GM23338 (cell line): Measurements from ENCODE around the gene PTPRS. TPM values are rescaled to one million over a fixed set of nuclear protein-coding genes. Genes with fewer than 3 reads are reported as not detected.

Experiments used
- ATAC-seq: fragments of 200-7000 bp; cut with Tn5 transposase; 3 replicates; pipeline ENCODE4 v1.9.1; 2020
- DNase-seq: peaks from one replicate; pipeline ENCODE4 v3.0.0-alpha.2; 2015; ENCODE audit warnings: low spot score
- H2AFZ ChIP-seq: fragments of 200-600 bp; sonication (generic); 2 replicates; pipeline ENCODE4 v1.8.0; 2016; ENCODE audit warnings: antibody characterized with exemption, mild to moderate bottlenecking, moderate library complexity
- H3F3A ChIP-seq: fragments of 200-600 bp; sonication (generic); replicated peaks from 2 replicates; pipeline ENCODE4 v1.8.0; 2017; ENCODE audit warnings: antibody characterized with exemption, mixed run types, low read depth
- H3K27ac ChIP-seq: fragments of 200-600 bp; sonication (generic); 2 replicates; pipeline ENCODE4 v1.6.1; 2016; ENCODE audit warnings: low read depth
- H3K27me3 ChIP-seq: fragments of 200-600 bp; sonication (generic); 2 replicates; pipeline ENCODE4 v1.8.0; 2016; ENCODE audit warnings: mild to moderate bottlenecking, mixed run types, moderate library complexity; ENCODE audit not compliant: insufficient read depth
- H3K36me3 ChIP-seq: fragments of 200-600 bp; sonication (generic); 2 replicates; pipeline ENCODE4 v1.8.0; 2016; ENCODE audit warnings: mild to moderate bottlenecking; ENCODE audit not compliant: insufficient read depth
- H3K4me1 ChIP-seq: fragments of 200-600 bp; sonication (generic); 2 replicates; pipeline ENCODE4 v1.8.0; 2016; ENCODE audit warnings: mild to moderate bottlenecking, moderate library complexity; ENCODE audit not compliant: insufficient read depth
- H3K4me2 ChIP-seq: fragments of 200-600 bp; sonication (generic); 2 replicates; pipeline ENCODE4 v1.7.1; 2017; ENCODE audit warnings: mixed run types
- H3K4me3 ChIP-seq: fragments of 200-600 bp; sonication (generic); 2 replicates; pipeline ENCODE4 v1.6.1; 2016; ENCODE audit warnings: mixed run types
- H3K79me2 ChIP-seq: fragments of 200-600 bp; sonication (generic); replicated peaks from 2 replicates; pipeline ENCODE4 v1.8.0; 2017; ENCODE audit warnings: mild to moderate bottlenecking; ENCODE audit not compliant: insufficient read depth
- H3K9me2 ChIP-seq: fragments of 200-600 bp; sonication (generic); 2 replicates; pipeline ENCODE4 v1.8.0; 2017; ENCODE audit not compliant: insufficient read depth
- H4K20me1 ChIP-seq: fragments of 200-600 bp; sonication (generic); replicated peaks from 2 replicates; pipeline ENCODE4 v1.8.0; 2017; ENCODE audit warnings: mild to moderate bottlenecking; ENCODE audit not compliant: insufficient read depth
- H3K27ac Mint-ChIP-seq: 2 replicates; pipeline ENCODE4 v1.8.0; 2020; ENCODE audit warnings: inconsistent platforms, mild to moderate bottlenecking, moderate library complexity, mixed read lengths
- H3K27me3 Mint-ChIP-seq: 3 replicates; pipeline ENCODE4 v1.8.0; 2022; ENCODE audit warnings: low read depth, mild to moderate bottlenecking, moderate library complexity, mixed read lengths, inconsistent platforms; ENCODE audit not compliant: insufficient read depth, poor library complexity
- H3K36me3 Mint-ChIP-seq: 3 replicates; pipeline ENCODE4 v1.8.0; 2021; ENCODE audit warnings: low read depth, mild to moderate bottlenecking, inconsistent platforms, moderate library complexity, mixed read lengths
- H3K4me1 Mint-ChIP-seq: 3 replicates; pipeline ENCODE4 v1.8.0; 2020; ENCODE audit warnings: mild to moderate bottlenecking, inconsistent platforms, mixed read lengths
- H3K4me3 Mint-ChIP-seq: 3 replicates; pipeline ENCODE4 v1.8.0; 2021; ENCODE audit warnings: moderate library complexity, mild to moderate bottlenecking, inconsistent platforms, mixed read lengths
- H3K9me3 Mint-ChIP-seq: 3 replicates; pipeline ENCODE4 v1.8.0; 2020; ENCODE audit warnings: moderate library complexity, mild to moderate bottlenecking, inconsistent platforms, mixed read lengths
- EZH2 ChIP-seq: fragments of 200-600 bp; sonication (generic); IDR thresholded peaks from one replicate; pipeline ENCODE4 v1.8.0; 2017; ENCODE audit warnings: antibody characterized with exemption, mild to moderate bottlenecking, low read depth; ENCODE audit not compliant: unreplicated experiment
- JUNB ChIP-seq: IDR thresholded peaks from one replicate; pipeline ENCODE4 v1.6.1; 2016; ENCODE audit warnings: antibody characterized with exemption; ENCODE audit not compliant: unreplicated experiment
- NANOG ChIP-seq: IDR thresholded peaks from 2 replicates; pipeline ENCODE4 v1.6.1; 2016; ENCODE audit warnings: antibody characterized with exemption, borderline replicate concordance
- POLR2AphosphoS5 ChIP-seq: IDR thresholded peaks from 2 replicates; pipeline ENCODE4 v1.6.1; 2016; ENCODE audit warnings: antibody characterized with exemption, low read depth
- STAT1 ChIP-seq: IDR thresholded peaks from one replicate; pipeline ENCODE4 v1.6.1; 2016; ENCODE audit warnings: antibody characterized with exemption; ENCODE audit not compliant: unreplicated experiment
- ZNF114 ChIP-seq: fragments of 250-450 bp; sonication (Bioruptor Pico); IDR thresholded peaks from 2 replicates; pipeline ENCODE4 v1.5.0; 2020; ENCODE audit warnings: mild to moderate bottlenecking, moderate library complexity
- ZNF331 ChIP-seq: fragments of 250-450 bp; sonication (Bioruptor Pico); IDR thresholded peaks from 2 replicates; pipeline ENCODE4 v1.5.0; 2020; ENCODE audit warnings: low read depth, mild to moderate bottlenecking, moderate library complexity
- polyA plus RNA-seq: library from polyadenylated mRNA; unstranded; fragments of >200 nt; fragmentation: Nextera tagmentation; extraction: Ambion mirVana; gene quantifications from 2 replicates; pipeline ENCODE4 v1.2.1, GENCODE V29; 2016
- total RNA-seq: library from RNA; depleted of rRNA; stranded (reverse); fragments of >200 nt; shearing (Covaris generic); gene quantifications from 2 replicates; pipeline ENCODE4 v1.2.3, GENCODE V29; 2014
- TF ChIP-seq, protein P1 (sequence below): IDR thresholded peaks from 2 replicates; pipeline ENCODE4 v1.6.1; 2016; ENCODE audit warnings: antibody characterized with exemption
- TF ChIP-seq, protein P2 (sequence below), 2 experiments: fragments of 200-600 bp in 1 of 2; sonication (generic) in 1 of 2; conservative IDR thresholded peaks; 2 replicates each; pipeline versions ENCODE4 v1.5.1 to v1.6.1; 2016 to 2017; ENCODE audit warnings: antibody characterized with exemption in 2 of 2, low read depth in 2 of 2, mild to moderate bottlenecking in 2 of 2, moderate library complexity in 1 of 2
- TF ChIP-seq, protein P3 (sequence below): IDR thresholded peaks from one replicate; pipeline ENCODE4 v1.6.1; 2018; ENCODE audit warnings: antibody characterized with exemption; ENCODE audit not compliant: unreplicated experiment
- TF ChIP-seq, protein P4 (sequence below): fragments of 250-450 bp; sonication (Bioruptor Pico); IDR thresholded peaks from 2 replicates; pipeline ENCODE4 v1.5.0; 2020; ENCODE audit warnings: mild to moderate bottlenecking, moderate library complexity

PTPRS gene
- total and polyA plus RNA-seq, 2 experiments from 2014 or later: 20.7 to 290 TPM

DNA sequence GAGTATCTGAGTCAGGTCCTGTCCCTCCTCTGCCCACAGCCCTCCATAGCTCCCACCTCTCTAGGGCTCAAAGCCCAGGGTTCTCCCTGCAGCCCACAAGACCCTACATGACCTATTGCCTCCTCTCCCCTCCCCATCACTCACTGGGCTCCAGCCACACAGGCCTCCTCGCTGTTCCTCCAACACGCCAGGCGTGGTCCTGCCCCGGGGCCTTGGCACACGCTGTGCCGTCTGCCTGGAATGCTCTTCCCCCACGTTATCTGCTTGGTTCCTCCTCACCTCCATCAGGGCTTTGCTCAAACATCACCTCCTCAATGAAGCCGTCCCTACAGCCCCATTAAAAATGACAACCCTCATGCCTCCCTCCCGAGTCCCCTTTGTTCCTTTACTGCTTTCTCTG is 21.1 kb downstream of the PTPRS start:
- no peak overlapping the region for H2AFZ ChIP-seq
- ATAC-seq (no peak), DNase-seq (no peak)
- no peak overlapping the region for H3K27ac ChIP-seq
- H3K4me3 Mint-ChIP-seq: no peak overlapping the region
- H3K4me2 ChIP-seq: no peak overlapping the region
- H4K20me1 ChIP-seq: peaks cover 48% of the 10 kb centered on the region
- no peaks in the 10 kb centered on the region for H3K9me2 ChIP-seq
- no peaks in the 10 kb centered on the region for H3K36me3 ChIP-seq
- no peaks in the 10 kb centered on the region for H3K27me3 ChIP-seq
- peaks cover 20% of the 10 kb centered on the region for H3K36me3 Mint-ChIP-seq
- H3F3A ChIP-seq: no peaks in the 10 kb centered on the region
- H3K79me2 ChIP-seq: peaks cover 94% of the 10 kb centered on the region
- no peaks in the 10 kb centered on the region for H3K9me3 Mint-ChIP-seq
- H3K27ac Mint-ChIP-seq: no peak overlapping the region
- H3K4me1 ChIP-seq: no peaks in the 10 kb centered on the region
- no peak overlapping the region for H3K4me3 ChIP-seq
- TF ChIP-seq STAT1 (no peak), ZNF114 (CRISPR knock-in tag) (no peak), NANOG (no peak), EZH2 (no peak), POLR2AphosphoS5 (no peak), ZNF331 (no peak), JUNB (no peak)
- TF ChIP-seq, protein P1, sequence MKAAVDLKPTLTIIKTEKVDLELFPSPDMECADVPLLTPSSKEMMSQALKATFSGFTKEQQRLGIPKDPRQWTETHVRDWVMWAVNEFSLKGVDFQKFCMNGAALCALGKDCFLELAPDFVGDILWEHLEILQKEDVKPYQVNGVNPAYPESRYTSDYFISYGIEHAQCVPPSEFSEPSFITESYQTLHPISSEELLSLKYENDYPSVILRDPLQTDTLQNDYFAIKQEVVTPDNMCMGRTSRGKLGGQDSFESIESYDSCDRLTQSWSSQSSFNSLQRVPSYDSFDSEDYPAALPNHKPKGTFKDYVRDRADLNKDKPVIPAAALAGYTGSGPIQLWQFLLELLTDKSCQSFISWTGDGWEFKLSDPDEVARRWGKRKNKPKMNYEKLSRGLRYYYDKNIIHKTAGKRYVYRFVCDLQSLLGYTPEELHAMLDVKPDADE: no peak
- TF ChIP-seq, protein P2, sequence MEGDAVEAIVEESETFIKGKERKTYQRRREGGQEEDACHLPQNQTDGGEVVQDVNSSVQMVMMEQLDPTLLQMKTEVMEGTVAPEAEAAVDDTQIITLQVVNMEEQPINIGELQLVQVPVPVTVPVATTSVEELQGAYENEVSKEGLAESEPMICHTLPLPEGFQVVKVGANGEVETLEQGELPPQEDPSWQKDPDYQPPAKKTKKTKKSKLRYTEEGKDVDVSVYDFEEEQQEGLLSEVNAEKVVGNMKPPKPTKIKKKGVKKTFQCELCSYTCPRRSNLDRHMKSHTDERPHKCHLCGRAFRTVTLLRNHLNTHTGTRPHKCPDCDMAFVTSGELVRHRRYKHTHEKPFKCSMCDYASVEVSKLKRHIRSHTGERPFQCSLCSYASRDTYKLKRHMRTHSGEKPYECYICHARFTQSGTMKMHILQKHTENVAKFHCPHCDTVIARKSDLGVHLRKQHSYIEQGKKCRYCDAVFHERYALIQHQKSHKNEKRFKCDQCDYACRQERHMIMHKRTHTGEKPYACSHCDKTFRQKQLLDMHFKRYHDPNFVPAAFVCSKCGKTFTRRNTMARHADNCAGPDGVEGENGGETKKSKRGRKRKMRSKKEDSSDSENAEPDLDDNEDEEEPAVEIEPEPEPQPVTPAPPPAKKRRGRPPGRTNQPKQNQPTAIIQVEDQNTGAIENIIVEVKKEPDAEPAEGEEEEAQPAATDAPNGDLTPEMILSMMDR (conservative IDR thresholded peaks at IDR 0.05; ENCODE audit: low read depth in 2 of 2): no peak
- TF ChIP-seq, protein P3, sequence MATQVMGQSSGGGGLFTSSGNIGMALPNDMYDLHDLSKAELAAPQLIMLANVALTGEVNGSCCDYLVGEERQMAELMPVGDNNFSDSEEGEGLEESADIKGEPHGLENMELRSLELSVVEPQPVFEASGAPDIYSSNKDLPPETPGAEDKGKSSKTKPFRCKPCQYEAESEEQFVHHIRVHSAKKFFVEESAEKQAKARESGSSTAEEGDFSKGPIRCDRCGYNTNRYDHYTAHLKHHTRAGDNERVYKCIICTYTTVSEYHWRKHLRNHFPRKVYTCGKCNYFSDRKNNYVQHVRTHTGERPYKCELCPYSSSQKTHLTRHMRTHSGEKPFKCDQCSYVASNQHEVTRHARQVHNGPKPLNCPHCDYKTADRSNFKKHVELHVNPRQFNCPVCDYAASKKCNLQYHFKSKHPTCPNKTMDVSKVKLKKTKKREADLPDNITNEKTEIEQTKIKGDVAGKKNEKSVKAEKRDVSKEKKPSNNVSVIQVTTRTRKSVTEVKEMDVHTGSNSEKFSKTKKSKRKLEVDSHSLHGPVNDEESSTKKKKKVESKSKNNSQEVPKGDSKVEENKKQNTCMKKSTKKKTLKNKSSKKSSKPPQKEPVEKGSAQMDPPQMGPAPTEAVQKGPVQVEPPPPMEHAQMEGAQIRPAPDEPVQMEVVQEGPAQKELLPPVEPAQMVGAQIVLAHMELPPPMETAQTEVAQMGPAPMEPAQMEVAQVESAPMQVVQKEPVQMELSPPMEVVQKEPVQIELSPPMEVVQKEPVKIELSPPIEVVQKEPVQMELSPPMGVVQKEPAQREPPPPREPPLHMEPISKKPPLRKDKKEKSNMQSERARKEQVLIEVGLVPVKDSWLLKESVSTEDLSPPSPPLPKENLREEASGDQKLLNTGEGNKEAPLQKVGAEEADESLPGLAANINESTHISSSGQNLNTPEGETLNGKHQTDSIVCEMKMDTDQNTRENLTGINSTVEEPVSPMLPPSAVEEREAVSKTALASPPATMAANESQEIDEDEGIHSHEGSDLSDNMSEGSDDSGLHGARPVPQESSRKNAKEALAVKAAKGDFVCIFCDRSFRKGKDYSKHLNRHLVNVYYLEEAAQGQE: no peak
- TF ChIP-seq, protein P4, sequence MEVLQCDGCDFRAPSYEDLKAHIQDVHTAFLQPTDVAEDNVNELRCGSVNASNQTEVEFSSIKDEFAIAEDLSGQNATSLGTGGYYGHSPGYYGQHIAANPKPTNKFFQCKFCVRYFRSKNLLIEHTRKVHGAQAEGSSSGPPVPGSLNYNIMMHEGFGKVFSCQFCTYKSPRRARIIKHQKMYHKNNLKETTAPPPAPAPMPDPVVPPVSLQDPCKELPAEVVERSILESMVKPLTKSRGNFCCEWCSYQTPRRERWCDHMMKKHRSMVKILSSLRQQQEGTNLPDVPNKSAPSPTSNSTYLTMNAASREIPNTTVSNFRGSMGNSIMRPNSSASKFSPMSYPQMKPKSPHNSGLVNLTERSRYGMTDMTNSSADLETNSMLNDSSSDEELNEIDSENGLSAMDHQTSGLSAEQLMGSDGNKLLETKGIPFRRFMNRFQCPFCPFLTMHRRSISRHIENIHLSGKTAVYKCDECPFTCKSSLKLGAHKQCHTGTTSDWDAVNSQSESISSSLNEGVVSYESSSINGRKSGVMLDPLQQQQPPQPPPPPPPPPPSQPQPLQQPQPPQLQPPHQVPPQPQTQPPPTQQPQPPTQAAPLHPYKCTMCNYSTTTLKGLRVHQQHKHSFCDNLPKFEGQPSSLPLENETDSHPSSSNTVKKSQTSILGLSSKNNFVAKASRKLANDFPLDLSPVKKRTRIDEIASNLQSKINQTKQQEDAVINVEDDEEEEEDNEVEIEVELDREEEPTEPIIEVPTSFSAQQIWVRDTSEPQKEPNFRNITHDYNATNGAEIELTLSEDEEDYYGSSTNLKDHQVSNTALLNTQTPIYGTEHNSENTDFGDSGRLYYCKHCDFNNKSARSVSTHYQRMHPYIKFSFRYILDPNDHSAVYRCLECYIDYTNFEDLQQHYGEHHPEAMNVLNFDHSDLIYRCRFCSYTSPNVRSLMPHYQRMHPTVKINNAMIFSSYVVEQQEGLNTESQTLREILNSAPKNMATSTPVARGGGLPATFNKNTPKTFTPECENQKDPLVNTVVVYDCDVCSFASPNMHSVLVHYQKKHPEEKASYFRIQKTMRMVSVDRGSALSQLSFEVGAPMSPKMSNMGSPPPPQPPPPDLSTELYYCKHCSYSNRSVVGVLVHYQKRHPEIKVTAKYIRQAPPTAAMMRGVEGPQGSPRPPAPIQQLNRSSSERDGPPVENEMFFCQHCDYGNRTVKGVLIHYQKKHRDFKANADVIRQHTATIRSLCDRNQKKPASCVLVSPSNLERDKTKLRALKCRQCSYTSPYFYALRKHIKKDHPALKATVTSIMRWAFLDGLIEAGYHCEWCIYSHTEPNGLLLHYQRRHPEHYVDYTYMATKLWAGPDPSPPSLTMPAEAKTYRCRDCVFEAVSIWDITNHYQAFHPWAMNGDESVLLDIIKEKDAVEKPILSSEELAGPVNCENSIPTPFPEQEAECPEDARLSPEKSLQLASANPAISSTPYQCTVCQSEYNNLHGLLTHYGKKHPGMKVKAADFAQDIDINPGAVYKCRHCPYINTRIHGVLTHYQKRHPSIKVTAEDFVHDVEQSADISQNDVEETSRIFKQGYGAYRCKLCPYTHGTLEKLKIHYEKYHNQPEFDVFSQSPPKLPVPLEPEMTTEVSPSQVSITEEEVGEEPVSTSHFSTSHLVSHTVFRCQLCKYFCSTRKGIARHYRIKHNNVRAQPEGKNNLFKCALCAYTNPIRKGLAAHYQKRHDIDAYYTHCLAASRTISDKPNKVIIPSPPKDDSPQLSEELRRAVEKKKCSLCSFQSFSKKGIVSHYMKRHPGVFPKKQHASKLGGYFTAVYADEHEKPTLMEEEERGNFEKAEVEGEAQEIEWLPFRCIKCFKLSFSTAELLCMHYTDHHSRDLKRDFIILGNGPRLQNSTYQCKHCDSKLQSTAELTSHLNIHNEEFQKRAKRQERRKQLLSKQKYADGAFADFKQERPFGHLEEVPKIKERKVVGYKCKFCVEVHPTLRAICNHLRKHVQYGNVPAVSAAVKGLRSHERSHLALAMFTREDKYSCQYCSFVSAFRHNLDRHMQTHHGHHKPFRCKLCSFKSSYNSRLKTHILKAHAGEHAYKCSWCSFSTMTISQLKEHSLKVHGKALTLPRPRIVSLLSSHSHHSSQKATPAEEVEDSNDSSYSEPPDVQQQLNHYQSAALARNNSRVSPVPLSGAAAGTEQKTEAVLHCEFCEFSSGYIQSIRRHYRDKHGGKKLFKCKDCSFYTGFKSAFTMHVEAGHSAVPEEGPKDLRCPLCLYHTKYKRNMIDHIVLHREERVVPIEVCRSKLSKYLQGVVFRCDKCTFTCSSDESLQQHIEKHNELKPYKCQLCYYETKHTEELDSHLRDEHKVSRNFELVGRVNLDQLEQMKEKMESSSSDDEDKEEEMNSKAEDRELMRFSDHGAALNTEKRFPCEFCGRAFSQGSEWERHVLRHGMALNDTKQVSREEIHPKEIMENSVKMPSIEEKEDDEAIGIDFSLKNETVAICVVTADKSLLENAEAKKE (CRISPR knock-in tag): no peak
- H3K27me3 Mint-ChIP-seq: peaks cover 3% of the 10 kb centered on the region
- peaks cover 2% of the 10 kb centered on the region; the same call in 2 of the 3 replicates for H3K4me1 Mint-ChIP-seq
